NT2/D1 (cell line): ENCODE results near the gene DCPS.

ENCODE experiments used
- YY1 ChIP-seq: IDR thresholded peaks from 2 replicates; pipeline ENCODE4 v1.6.1; 2011; ENCODE audit not compliant: insufficient read length, insufficient read depth
- ZNF274 ChIP-seq: IDR thresholded peaks from 2 replicates; pipeline ENCODE4 v1.6.1; 2011; ENCODE audit warnings: mild to moderate bottlenecking, low read depth, low read length

- no peak for TF ChIP-seq YY1
- no peak for TF ChIP-seq ZNF274
These were observed 32.3 kb downstream of the DCPS start for GRCh38 chr11:126336138-126336541.
